Ishikawa (cell line): ENCODE data around the gene FOXI1.

Experiments
- CEBPB ChIP-seq: IDR thresholded peaks from 2 replicates; pipeline ENCODE4 v1.6.1; 2012
- CREB1 ChIP-seq: IDR thresholded peaks from 2 replicates; pipeline ENCODE4 v1.6.1; 2012; ENCODE audit warnings: low read depth
- EGR1 ChIP-seq: IDR thresholded peaks from 2 replicates; pipeline ENCODE4 v1.6.1; 2012
- EP300 ChIP-seq: IDR thresholded peaks from 2 replicates; pipeline ENCODE4 v1.6.1; 2012; ENCODE audit warnings: borderline replicate concordance
- FOXM1 ChIP-seq: IDR thresholded peaks from 2 replicates; pipeline ENCODE4 v1.6.1; 2012; ENCODE audit warnings: low read depth, borderline replicate concordance
- MAX ChIP-seq: IDR thresholded peaks from 2 replicates; pipeline ENCODE4 v1.6.1; 2012
- NFIC ChIP-seq: IDR thresholded peaks from 2 replicates; pipeline ENCODE4 v1.6.1; 2012
- RAD21 ChIP-seq: IDR thresholded peaks from 2 replicates; pipeline ENCODE4 v1.6.1; 2012; ENCODE audit warnings: low read depth
- TAF1 ChIP-seq: IDR thresholded peaks from 2 replicates; pipeline ENCODE4 v1.6.1; 2012; ENCODE audit warnings: low read depth, mild to moderate bottlenecking
- TCF12 ChIP-seq: IDR thresholded peaks from 2 replicates; pipeline ENCODE4 v1.6.1; 2012; ENCODE audit warnings: low read depth
- TEAD4 ChIP-seq: IDR thresholded peaks from 2 replicates; pipeline ENCODE4 v1.6.1; 2012
- USF1 ChIP-seq: IDR thresholded peaks from 2 replicates; pipeline ENCODE4 v1.6.1; 2012
- YY1 ChIP-seq: IDR thresholded peaks from 2 replicates; pipeline ENCODE4 v1.6.1; 2012; ENCODE audit warnings: low read depth
- ZBTB7A ChIP-seq: IDR thresholded peaks from 2 replicates; pipeline ENCODE4 v1.6.1; 2012; ENCODE audit warnings: low read depth
- TF ChIP-seq, protein P1 (sequence below): IDR thresholded peaks from 2 replicates; pipeline ENCODE4 v1.6.1; 2012; ENCODE audit warnings: low read depth, mild to moderate bottlenecking

Gene FOXI1

DNA sequence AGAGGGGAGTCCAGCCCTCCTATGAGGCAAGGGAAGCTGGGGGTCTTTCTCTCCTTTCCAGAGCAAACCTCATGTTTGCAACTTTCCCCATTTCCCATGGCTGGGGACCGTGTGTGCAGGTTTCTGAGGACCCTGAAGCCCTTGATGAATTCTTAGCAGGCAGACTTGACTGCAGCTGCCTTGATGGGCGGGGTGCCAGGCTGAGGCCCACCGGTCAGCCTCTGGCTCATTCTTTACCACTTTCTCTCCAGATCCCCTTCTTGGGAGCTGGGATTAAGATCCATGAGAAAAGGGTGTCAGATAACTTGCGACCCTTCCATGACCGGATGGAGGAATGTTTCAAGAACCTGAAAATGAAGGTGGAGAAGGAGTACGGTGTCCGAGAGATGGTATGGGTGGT lies 30.0 kb upstream of the FOXI1 start:
- TF ChIP-seq ZBTB7A (no peak), USF1 (no peak)

GRCh38 chr5:170076211-170076610 lies 29.5 kb upstream of the FOXI1 start:
- TF ChIP-seq MAX (no peak), EGR1 (no peak)
- TF ChIP-seq, protein P1, sequence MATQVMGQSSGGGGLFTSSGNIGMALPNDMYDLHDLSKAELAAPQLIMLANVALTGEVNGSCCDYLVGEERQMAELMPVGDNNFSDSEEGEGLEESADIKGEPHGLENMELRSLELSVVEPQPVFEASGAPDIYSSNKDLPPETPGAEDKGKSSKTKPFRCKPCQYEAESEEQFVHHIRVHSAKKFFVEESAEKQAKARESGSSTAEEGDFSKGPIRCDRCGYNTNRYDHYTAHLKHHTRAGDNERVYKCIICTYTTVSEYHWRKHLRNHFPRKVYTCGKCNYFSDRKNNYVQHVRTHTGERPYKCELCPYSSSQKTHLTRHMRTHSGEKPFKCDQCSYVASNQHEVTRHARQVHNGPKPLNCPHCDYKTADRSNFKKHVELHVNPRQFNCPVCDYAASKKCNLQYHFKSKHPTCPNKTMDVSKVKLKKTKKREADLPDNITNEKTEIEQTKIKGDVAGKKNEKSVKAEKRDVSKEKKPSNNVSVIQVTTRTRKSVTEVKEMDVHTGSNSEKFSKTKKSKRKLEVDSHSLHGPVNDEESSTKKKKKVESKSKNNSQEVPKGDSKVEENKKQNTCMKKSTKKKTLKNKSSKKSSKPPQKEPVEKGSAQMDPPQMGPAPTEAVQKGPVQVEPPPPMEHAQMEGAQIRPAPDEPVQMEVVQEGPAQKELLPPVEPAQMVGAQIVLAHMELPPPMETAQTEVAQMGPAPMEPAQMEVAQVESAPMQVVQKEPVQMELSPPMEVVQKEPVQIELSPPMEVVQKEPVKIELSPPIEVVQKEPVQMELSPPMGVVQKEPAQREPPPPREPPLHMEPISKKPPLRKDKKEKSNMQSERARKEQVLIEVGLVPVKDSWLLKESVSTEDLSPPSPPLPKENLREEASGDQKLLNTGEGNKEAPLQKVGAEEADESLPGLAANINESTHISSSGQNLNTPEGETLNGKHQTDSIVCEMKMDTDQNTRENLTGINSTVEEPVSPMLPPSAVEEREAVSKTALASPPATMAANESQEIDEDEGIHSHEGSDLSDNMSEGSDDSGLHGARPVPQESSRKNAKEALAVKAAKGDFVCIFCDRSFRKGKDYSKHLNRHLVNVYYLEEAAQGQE, result no peak

DNA sequence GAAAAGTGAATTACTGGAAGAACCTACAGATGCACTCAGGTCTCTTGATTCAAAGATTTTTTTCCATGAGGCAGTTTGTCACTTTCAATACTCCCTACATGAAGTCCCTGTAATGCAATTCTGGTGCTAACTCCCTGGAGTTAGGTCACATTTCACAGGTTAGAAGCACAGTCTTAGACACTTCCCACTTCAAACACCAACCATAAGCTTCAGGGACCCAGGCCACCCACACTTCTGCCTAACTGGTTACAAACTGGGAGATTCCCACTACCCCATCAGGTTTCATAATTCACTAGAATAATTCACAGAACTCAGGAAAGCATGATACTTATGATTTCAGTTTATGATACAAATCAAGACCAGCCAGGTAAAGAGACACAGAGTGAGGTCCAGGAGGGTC lies 29.0 kb upstream of the FOXI1 start:
- TF ChIP-seq CEBPB (no peak), EP300 (no peak), MAX (no peak), RAD21 (no peak), CREB1 (no peak), TCF12 (no peak), USF1 (no peak), ZBTB7A (no peak), TAF1 (no peak), NFIC (no peak), EGR1 (no peak)
- TF ChIP-seq, protein P1, result no peak

DNA sequence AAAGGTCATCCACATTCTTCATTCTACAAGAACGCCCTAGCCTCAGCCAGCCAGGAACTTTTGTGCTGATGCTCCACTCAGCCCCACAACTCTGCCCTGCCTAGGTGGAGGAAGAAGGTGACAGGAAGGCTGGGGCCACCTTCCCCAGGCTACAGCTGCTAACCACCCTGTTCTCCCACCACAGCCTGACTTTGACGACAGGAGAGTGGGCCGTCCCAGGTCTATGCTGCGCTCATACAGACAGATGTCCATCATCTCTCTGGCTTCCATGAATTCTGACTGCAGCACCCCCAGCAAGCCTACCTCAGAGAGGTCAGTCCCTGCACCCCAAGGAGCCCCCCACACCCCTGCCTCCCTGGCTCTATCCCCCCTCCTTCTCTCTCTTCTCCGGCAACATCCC lies 28.2 kb upstream of the FOXI1 start:
- no peak for TF ChIP-seq USF1
- no peak for TF ChIP-seq TCF12
- no peak for TF ChIP-seq ZBTB7A
- no peak for TF ChIP-seq EP300
- TF ChIP-seq NFIC, result no peak
- TF ChIP-seq TEAD4, result no peak
- TF ChIP-seq RAD21, result no peak
- TF ChIP-seq EGR1, result no peak
- TF ChIP-seq CEBPB, result no peak
- TF ChIP-seq YY1, result no peak

DNA sequence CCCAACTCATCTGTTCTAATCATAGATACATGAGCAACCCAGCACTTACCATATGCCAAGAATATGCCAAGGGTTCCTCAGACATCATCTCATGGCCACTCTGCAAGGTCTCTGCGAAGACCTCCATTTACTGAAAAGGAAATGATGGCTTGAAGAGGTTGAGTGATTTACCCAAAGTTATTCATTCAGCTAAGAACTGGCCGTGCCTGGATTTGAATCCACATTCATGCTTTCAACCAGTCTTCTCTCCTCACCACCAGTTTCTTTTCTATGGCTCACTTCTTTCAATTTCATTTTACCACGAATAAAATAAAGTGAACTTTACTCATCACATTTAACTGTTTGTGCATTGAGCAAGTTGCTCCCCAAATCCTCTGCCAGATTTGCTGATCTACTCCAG lies 27.2 kb upstream of the FOXI1 start:
- no peak for TF ChIP-seq EP300
- TF ChIP-seq YY1, result no peak
- TF ChIP-seq TEAD4, result no peak
- TF ChIP-seq USF1, result no peak
- no peak for TF ChIP-seq EGR1
- no peak for TF ChIP-seq FOXM1
- TF ChIP-seq TCF12, result no peak
- no peak for TF ChIP-seq CEBPB
- TF ChIP-seq RAD21, result no peak
- no peak for TF ChIP-seq CREB1
- no peak for TF ChIP-seq NFIC
- TF ChIP-seq TAF1, result no peak
- TF ChIP-seq, protein P1, result no peak
- no peak for TF ChIP-seq ZBTB7A
- no peak for TF ChIP-seq MAX
